Activated B cell treated with CpG ODN at 0.5 μM for 24 hours (primary cell): ENCODE results near the gene TADA3. TPM values are rescaled to one million over a fixed set of nuclear protein-coding genes. Genes with fewer than 3 reads are reported as not detected.
A peak's percentile ranks its signal among the peaks of the same experiment; 100 is the strongest.

Source experiments
- ATAC-seq: fragments of 200-7000 bp; cut with Tn5 transposase; one replicate; pipeline ENCODE4 v1.10.0; 2021; ENCODE audit warnings: low read depth, mild to moderate bottlenecking, moderate library complexity
- CTCF ChIA-PET: fragments of 350-600 bp; sonication (Branson Sonifier 250); formaldehyde crosslinking; loops from one replicate; lab custom pipeline; 2021; ENCODE audit warnings: antibody characterized with exemption; lab: Charles Lee
- POLR2A ChIA-PET: fragments of 350-600 bp; sonication (Branson Sonifier 250); formaldehyde crosslinking; loops from one replicate; lab custom pipeline; 2021; ENCODE audit warnings: antibody characterized with exemption; lab: Charles Lee
- DNase-seq: peaks from one replicate; pipeline ENCODE4 v3.0.0; 2022
- H3K27ac Mint-ChIP-seq: one replicate; pipeline ENCODE4 v1.8.0; 2020; ENCODE audit warnings: mixed read lengths
- H3K27me3 Mint-ChIP-seq: one replicate; pipeline ENCODE4 v1.8.0; 2021; ENCODE audit warnings: mixed read lengths
- H3K36me3 Mint-ChIP-seq: one replicate; pipeline ENCODE4 v1.8.0; 2021; ENCODE audit warnings: low read depth, mixed read lengths
- H3K4me1 Mint-ChIP-seq: one replicate; pipeline ENCODE4 v1.8.0; 2021; ENCODE audit warnings: mixed read lengths
- H3K4me3 Mint-ChIP-seq: one replicate; pipeline ENCODE4 v1.8.0; 2020; ENCODE audit warnings: mild to moderate bottlenecking, mixed read lengths
- H3K9me3 Mint-ChIP-seq: one replicate; pipeline ENCODE4 v1.8.0; 2020; ENCODE audit warnings: mixed read lengths
- intact Hi-C: fragments of 100-400 bp; cut with micrococcal nuclease; formaldehyde crosslinking; loops from one replicate; pipeline ENCODE4 v1.15.1; 2024
- total RNA-seq: library from RNA; stranded (reverse); gene quantifications from 2 replicates; pipeline ENCODE4 v1.2.3, GENCODE V29; 2022
- TF ChIP-seq, protein P1 (sequence below): fragments of 200-600 bp; IDR thresholded peaks from one replicate; pipeline ENCODE4 v1.8.0; 2022; ENCODE audit warnings: antibody characterized with exemption, mild to moderate bottlenecking

TADA3 gene, protein sequence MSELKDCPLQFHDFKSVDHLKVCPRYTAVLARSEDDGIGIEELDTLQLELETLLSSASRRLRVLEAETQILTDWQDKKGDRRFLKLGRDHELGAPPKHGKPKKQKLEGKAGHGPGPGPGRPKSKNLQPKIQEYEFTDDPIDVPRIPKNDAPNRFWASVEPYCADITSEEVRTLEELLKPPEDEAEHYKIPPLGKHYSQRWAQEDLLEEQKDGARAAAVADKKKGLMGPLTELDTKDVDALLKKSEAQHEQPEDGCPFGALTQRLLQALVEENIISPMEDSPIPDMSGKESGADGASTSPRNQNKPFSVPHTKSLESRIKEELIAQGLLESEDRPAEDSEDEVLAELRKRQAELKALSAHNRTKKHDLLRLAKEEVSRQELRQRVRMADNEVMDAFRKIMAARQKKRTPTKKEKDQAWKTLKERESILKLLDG
- 43.8 and 44.7 TPM in 2 replicates for total RNA-seq

DNA sequence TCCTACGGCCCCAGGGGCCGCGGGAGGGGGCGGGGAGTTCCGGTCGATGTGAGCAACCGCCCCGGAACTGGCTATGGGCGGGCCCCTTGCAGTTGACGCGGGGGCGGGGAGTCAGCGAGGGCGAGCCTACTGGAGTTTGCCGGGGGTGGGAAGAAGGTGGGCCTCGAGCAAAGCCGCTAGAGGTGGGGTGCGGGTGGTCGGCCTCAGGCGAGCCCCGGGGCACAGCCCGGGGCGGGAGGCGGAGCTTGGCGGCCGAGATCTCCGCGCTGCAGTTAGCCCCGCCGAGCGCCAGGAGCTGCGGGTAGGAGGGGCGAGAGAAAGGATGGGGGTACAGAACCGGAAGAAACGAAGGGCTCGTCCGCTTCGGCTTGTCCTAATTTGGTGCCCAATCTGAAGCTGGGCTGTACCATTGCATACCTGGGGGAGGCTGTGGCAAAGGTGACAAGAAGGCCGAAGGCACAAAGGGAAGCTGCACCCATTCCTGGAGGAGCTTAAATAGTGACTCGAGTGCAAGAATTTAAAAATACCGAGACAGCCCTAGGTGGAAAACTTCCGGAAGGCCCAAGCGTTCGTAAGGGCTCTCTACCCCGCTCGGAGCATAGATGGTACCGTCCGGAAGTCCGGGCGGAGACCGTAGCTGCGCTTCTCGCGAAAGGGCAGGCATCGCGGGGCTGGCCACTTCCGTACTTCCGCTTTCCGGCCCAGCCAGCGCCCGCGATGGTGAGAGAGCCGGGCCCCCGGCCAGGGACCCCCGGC lies at the start of gene TADA3, which contains the start of gene ARPC4:
Gene TADA3, minus strand, starts transcription at position 69 of the 756 bp plus-strand sequence. CDS start 1,007 bp downstream, outside the sequence.
Gene ARPC4, plus strand, starts transcription at position 678 of the 756 bp plus-strand sequence. Its CDS starts 40 bp downstream, at position 718.
- TF ChIP-seq, protein P1, sequence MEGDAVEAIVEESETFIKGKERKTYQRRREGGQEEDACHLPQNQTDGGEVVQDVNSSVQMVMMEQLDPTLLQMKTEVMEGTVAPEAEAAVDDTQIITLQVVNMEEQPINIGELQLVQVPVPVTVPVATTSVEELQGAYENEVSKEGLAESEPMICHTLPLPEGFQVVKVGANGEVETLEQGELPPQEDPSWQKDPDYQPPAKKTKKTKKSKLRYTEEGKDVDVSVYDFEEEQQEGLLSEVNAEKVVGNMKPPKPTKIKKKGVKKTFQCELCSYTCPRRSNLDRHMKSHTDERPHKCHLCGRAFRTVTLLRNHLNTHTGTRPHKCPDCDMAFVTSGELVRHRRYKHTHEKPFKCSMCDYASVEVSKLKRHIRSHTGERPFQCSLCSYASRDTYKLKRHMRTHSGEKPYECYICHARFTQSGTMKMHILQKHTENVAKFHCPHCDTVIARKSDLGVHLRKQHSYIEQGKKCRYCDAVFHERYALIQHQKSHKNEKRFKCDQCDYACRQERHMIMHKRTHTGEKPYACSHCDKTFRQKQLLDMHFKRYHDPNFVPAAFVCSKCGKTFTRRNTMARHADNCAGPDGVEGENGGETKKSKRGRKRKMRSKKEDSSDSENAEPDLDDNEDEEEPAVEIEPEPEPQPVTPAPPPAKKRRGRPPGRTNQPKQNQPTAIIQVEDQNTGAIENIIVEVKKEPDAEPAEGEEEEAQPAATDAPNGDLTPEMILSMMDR, result no peak
- ATAC-seq (peak; percentile 75), DNase-seq (peak; percentile 92)
- CTCF ChIA-PET, result interaction anchor here (0.9 to 1.3 kb wide), 4 partner anchors 11 to 140 kb away, joined by 3 to 8 read pairs (median 6); partner anchors contain the start of gene CRELD1
- Mint-ChIP-seq H3K9me3 (no peaks in the 10 kb centered on the region), H3K36me3 (peaks cover 57% of the 10 kb centered on the region), H3K4me3 (peak within 1 kb of the TSS; percentile 99), H3K4me1 (peaks cover 67% of the 10 kb centered on the region), H3K27me3 (no peaks in the 10 kb centered on the region), H3K27ac (peak within 1 kb of the TSS; percentile 100)
- intact Hi-C loops, result loop anchor here (1.0 to 10.0 kb wide), 12 partner anchors 12 to 532 kb away; partner anchors contain the start of genes BRK1, BRPF1, CRELD1 and EMC3
- POLR2A ChIA-PET, result interaction anchor here (0.6 to 6.2 kb wide), 33 partner anchors 9 to 570 kb away, joined by 3 to 146 read pairs (median 6); partner anchors contain the start of genes BRPF1, CAMK1, CRELD1 and EMC3

DNA sequence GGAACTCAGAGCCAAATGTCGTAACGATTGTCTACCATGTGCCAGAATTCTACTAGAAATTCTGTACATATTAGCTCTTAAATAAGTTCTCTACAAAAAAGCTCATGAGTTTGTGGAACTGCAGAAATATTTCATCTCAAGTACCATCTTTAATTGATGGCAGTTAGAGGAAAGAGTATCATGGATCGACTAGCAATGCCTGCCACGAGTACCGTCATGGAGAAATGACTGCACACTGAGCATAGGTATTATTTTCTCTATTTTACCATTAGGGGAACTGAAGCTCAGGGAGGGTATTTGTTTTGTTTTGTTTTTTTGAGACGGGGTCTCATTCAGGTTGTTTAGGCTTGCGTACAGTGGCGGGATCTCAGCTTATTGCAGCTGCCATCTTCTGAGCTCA lies 48.7 kb upstream of the TADA3 start:
- Mint-ChIP-seq H3K9me3 (no peaks in the 10 kb centered on the region), H3K27me3 (no peaks in the 10 kb centered on the region), H3K4me3 (no peak overlapping the region), H3K4me1 (peaks cover 20% of the 10 kb centered on the region), H3K27ac (no peak overlapping the region), H3K36me3 (peaks cover 52% of the 10 kb centered on the region)
- ATAC-seq (no peak), DNase-seq (no peak)
- CTCF ChIA-PET, result no interaction called here
- TF ChIP-seq, protein P1, result no peak
- intact Hi-C loops, result loop anchor here (5.0 kb wide), 2 partner anchors 91 to 106 kb away; partner anchors contain the start of gene CRELD1
- POLR2A ChIA-PET, result interaction anchor here (0.6 to 1.5 kb wide), 3 partner anchors 12 to 175 kb away, joined by 3 read pairs; partner anchors contain the start of gene BRPF1

DNA sequence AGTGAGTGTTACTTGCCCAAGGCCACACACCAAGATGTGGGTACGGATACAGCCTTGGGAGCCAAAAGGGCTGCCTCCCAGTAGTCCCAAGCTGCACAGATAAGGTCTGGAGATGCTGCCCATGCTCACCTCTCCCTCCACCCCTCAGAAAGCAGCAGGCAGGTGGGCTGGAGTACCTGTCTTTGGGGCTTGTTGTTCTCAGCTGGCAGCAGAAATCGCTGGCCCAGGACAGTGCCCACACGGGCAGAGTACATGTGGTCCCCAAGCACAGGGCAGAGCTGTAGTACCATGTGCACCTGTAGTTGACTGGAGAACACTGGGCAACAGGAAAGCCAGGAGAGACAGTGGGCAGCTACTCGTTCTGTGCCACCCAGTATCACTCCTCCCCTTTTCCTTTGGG lies 46.6 kb upstream of the TADA3 start:
- no peak for DNase-seq
- Mint-ChIP-seq H3K36me3 (peaks cover 70% of the 10 kb centered on the region), H3K4me3 (no peak overlapping the region), H3K4me1 (peaks cover 13% of the 10 kb centered on the region), H3K27me3 (no peaks in the 10 kb centered on the region), H3K9me3 (no peaks in the 10 kb centered on the region), H3K27ac (no peak overlapping the region)
- ChIA-PET CTCF (no interaction called here), POLR2A (no interaction called here)
- TF ChIP-seq, protein P1, result no peak
- no peak for ATAC-seq
- intact Hi-C loops, result no loop called here

DNA sequence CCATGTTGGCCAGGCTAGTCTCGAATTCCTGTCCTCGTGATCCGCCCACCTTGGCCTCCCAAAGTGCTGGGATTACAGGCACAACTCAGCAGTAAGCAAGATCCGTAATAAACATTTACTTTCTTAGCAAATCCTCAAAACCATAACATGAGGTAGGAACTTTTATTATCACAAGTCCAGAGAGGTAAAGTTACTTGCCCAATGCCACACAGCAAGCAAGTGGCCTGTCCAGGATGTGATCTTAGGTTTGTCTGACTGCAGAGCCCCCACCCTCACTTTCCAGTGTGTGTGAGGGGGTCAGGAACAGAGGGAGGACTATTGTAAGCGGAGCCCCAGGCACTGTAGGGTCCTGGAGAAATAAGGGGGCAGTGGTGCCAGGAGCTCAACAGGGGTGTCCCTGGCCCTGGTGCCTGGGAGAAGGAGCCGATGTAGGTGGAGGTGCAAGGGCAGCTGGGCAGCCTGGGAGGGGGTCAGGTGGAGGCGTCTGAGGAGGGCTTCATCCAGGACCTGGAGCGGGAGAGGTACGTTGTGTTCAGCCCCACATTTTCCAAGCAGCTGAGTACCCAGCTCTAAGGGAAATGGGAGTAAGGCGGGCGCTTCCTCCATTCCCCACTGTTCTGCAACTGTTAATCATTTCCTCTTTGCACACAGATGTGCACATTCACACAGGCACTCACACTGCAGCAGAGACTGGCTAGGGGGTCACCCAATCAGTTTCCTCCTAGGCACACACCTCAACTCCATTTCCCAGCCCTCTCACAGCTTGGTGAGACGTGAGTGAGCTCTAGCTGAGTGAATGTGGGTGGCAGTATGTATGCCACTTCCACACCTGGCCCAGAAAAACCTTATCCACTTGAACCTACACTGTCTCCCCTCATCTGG lies 45.7 kb upstream of the TADA3 start:
- Mint-ChIP-seq H3K27me3 (no peaks in the 10 kb centered on the region), H3K4me1 (peaks cover 10% of the 10 kb centered on the region), H3K4me3 (no peak overlapping the region), H3K36me3 (peaks cover 71% of the 10 kb centered on the region), H3K9me3 (no peaks in the 10 kb centered on the region), H3K27ac (no peak overlapping the region)
- DNase-seq (no peak), ATAC-seq (no peak)
- intact Hi-C loops, result no loop called here
- TF ChIP-seq, protein P1, result no peak
- POLR2A ChIA-PET, result interaction anchor here (0.6 kb wide), 2 partner anchors 23 to 43 kb away, joined by 3 to 4 read pairs; no protein-coding TSS in a partner anchor
- CTCF ChIA-PET, result no interaction called here
